K562 (cell line): ENCODE measurements around the gene SEC23A. TPM values are rescaled to one million over a fixed set of nuclear protein-coding genes. Genes with fewer than 3 reads are reported as not detected.
A peak's percentile ranks its signal among the peaks of the same experiment; 100 is the strongest.

Experiments used
- ARNT ChIP-seq, 2 experiments: fragments of 450-650 bp; IDR thresholded peaks; 2 replicates each; pipeline ENCODE4 v1.6.1; 2016; ENCODE audit warnings: mild to moderate bottlenecking in 1 of 2
- BRD9 ChIP-seq: fragments of 450-650 bp; IDR thresholded peaks from 2 replicates; pipeline ENCODE4 v1.6.1; 2018; ENCODE audit warnings: low read depth; ENCODE audit not compliant: partially characterized antibody
- BRF1 ChIP-seq: IDR thresholded peaks from 3 replicates; pipeline ENCODE4 v1.6.1; 2011; ENCODE audit warnings: borderline replicate concordance, mild to moderate bottlenecking; ENCODE audit not compliant: insufficient read length; ENCODE audit errors: extremely low read depth
- CREM ChIP-seq: IDR thresholded peaks from 2 replicates; pipeline ENCODE4 v1.6.1; 2014; ENCODE audit warnings: antibody characterized with exemption, low read depth
- HDGF ChIP-seq: fragments of 450-650 bp; IDR thresholded peaks from 2 replicates; pipeline ENCODE4 v1.6.1; 2016
- HNRNPLL ChIP-seq: fragments of 200-400 bp; formaldehyde crosslinking; IDR thresholded peaks from 2 replicates; pipeline ENCODE4 v1.6.1; 2017; ENCODE audit warnings: low read length, low read depth, mild to moderate bottlenecking; ENCODE audit not compliant: poor library complexity, severe bottlenecking
- HOMEZ ChIP-seq: fragments of 250-450 bp; sonication (Bioruptor Pico); IDR thresholded peaks from 2 replicates; pipeline ENCODE4 v1.4.0; 2020; ENCODE audit warnings: mild to moderate bottlenecking, moderate library complexity
- MTA1 ChIP-seq: fragments of 450-650 bp; IDR thresholded peaks from 2 replicates; pipeline ENCODE4 v1.6.1; 2017; ENCODE audit warnings: borderline replicate concordance
- NFRKB ChIP-seq: fragments of 450-650 bp; IDR thresholded peaks from 2 replicates; pipeline ENCODE4 v1.6.1; 2016; ENCODE audit warnings: low read depth
- NR2C1 ChIP-seq, 2 experiments: fragments of 450-650 bp; IDR thresholded peaks; 2 replicates each; pipeline ENCODE4 v1.6.1; 2017; ENCODE audit warnings: mild to moderate bottlenecking in 2 of 2, antibody characterized with exemption in 1 of 2, inconsistent platforms in 1 of 2, missing compliant biosample characterization in 1 of 2, missing genetic modification characterization in 1 of 2
- PHF8 ChIP-seq: fragments of 200-600 bp; sonication (generic); IDR thresholded peaks from 2 replicates; pipeline ENCODE4 v1.6.1; 2012; ENCODE audit warnings: mixed run types, mild to moderate bottlenecking, inconsistent platforms, low read length, moderate library complexity, borderline replicate concordance
- POLR2H ChIP-seq: IDR thresholded peaks from 2 replicates; pipeline ENCODE4 v1.6.1; 2016; ENCODE audit warnings: missing genetic modification characterization, low read depth, mild to moderate bottlenecking, control low read depth, missing compliant biosample characterization, moderate library complexity
- SOX6 ChIP-seq: fragments of 450-650 bp; IDR thresholded peaks from 2 replicates; pipeline ENCODE4 v1.6.1; 2014; ENCODE audit warnings: mild to moderate bottlenecking
- TRIM24 ChIP-seq, 2 experiments: fragments of 450-650 bp; IDR thresholded peaks; 2 replicates each; pipeline ENCODE4 v1.6.1; 2016
- ZNF668 ChIP-seq: fragments of 250-450 bp; sonication (Bioruptor Pico); IDR thresholded peaks from 2 replicates; pipeline ENCODE4 v1.8.0; 2022; ENCODE audit warnings: mild to moderate bottlenecking, inconsistent platforms
- ZNF785 ChIP-seq: fragments of 250-450 bp; sonication (Bioruptor Pico); IDR thresholded peaks from 2 replicates; pipeline ENCODE4 v1.4.0; 2020; ENCODE audit warnings: mild to moderate bottlenecking
- polyA plus RNA-seq, 8 experiments: library from polyadenylated mRNA; depleted of rRNA in 4 of 8; stranded (reverse) in 5 of 8; unstranded in 3 of 8; fragments of >200 nt; fragmentation: Nextera tagmentation in 2 of 8; fragmentation: Illumina TruSeq in 1 of 8; extraction: Ambion mirVana in 2 of 8; extraction: Trizol in 1 of 8; gene quantifications; 2 replicates each; pipeline versions ENCODE4 v1.2.1 to v1.2.3, GENCODE V29; 2011 to 2014; ENCODE audit warnings: inconsistent platforms in 1 of 8, missing spikeins in 1 of 8
- total RNA-seq, 7 experiments: library from RNA; depleted of rRNA in 6 of 7; stranded (reverse); fragments of >200 nt in 6 of 7; fragmentation: Illumina TruSeq in 2 of 7; extraction: Trizol in 2 of 7; gene quantifications; 2 replicates each; pipeline versions ENCODE4 v1.2.1 to v1.2.3, GENCODE V29; 2011 to 2021; ENCODE audit warnings: low replicate concordance in 1 of 7
- TF ChIP-seq, protein P1 (sequence below): fragments of 250-450 bp; sonication (Bioruptor Pico); IDR thresholded peaks from 2 replicates; pipeline ENCODE4 v1.8.0; 2022; ENCODE audit warnings: inconsistent platforms, mild to moderate bottlenecking, moderate library complexity, borderline replicate concordance
- TF ChIP-seq, protein P2 (sequence below), 2 experiments: fragments of 250-450 bp in 1 of 2; fragments of 450-650 bp in 1 of 2; sonication (Bioruptor Pico) in 1 of 2; IDR thresholded peaks; 2 replicates each; pipeline versions ENCODE4 v1.6.1 to v1.8.0; 2016 to 2021; ENCODE audit warnings: mild to moderate bottlenecking in 2 of 2, moderate library complexity in 2 of 2, missing compliant biosample characterization in 1 of 2, missing genetic modification characterization in 1 of 2
- TF ChIP-seq, protein P3 (sequence below): fragments of 200-800 bp; sonication (Bioruptor generic); IDR thresholded peaks from 2 replicates; pipeline ENCODE4 v1.6.1; 2016; ENCODE audit warnings: missing genetic modification characterization, missing compliant biosample characterization

Gene SEC23A
- total and polyA plus RNA-seq, 9 of the 15 experiments (the other 6 are each of a cell fraction or from before 2014, with no cell fraction given), result 5.5 to 47.0 (median 14.5) TPM

DNA sequence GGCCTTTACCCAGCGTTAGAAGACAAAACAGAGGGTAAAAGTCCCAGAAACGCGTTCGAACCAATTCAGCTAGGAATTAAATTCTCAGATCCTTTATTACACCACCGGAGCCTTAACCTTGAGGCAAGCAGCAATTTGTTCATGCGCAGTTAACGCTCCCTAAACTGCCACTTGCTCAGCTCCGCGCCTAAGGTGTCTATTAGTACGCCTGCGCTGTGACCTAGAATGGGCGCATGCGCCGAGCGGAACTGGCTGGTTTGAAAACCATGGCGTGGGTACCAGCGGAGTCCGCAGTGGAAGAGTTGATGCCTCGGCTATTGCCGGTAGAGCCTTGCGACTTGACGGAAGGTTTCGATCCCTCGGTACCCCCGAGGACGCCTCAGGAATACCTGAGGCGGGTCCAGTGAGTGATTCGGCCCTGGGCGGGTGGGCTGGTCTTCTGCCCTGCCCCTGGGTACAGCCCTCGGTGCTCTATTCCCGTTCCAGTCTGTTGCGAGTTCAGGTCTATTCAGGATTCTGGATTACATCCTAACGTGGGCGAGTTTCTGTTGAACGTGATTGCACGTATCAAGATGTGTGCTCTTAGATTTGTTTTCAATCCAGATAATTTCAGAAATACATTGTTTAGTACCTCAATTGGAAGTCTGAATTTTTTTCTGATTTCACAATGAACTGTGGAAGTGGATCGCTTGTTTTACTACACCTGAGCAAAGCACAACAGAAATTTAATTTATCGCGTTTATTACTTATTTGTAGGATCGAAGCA is 11.2 kb upstream of the SEC23A start, which contains the start of gene GEMIN2 (continued):
- TF ChIP-seq ARNT (IDR thresholded peaks at IDR 0.05) (no peak), ZNF668 (CRISPR knock-in tag) (no peak), PHF8 (peak; percentile 75; the same call in 1 of the 2 replicates), BRF1 (no peak), BRD9 (no peak), HDGF (no peak), NR2C1 (IDR thresholded peaks at IDR 0.05) (peak; percentile 43), NR2C1 (tag; IDR thresholded peaks at IDR 0.05) (peak; percentile 71), HOMEZ (CRISPR knock-in tag) (no peak), POLR2H (tag) (no peak), CREM (0 out of 2 replicates have a peak, but pooled peaks have one; percentile 21), HNRNPLL (peak; percentile 92), ZNF785 (CRISPR knock-in tag) (no peak), NFRKB (no peak), TRIM24 (IDR thresholded peaks at IDR 0.05) (peak in 1 of 2 experiments; percentile 52; a peak in 1 of 4 replicates), SOX6 (no peak), MTA1 (no peak)
- TF ChIP-seq, protein P1, sequence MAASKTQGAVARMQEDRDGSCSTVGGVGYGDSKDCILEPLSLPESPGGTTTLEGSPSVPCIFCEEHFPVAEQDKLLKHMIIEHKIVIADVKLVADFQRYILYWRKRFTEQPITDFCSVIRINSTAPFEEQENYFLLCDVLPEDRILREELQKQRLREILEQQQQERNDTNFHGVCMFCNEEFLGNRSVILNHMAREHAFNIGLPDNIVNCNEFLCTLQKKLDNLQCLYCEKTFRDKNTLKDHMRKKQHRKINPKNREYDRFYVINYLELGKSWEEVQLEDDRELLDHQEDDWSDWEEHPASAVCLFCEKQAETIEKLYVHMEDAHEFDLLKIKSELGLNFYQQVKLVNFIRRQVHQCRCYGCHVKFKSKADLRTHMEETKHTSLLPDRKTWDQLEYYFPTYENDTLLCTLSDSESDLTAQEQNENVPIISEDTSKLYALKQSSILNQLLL, result no peak
- TF ChIP-seq, protein P2, sequence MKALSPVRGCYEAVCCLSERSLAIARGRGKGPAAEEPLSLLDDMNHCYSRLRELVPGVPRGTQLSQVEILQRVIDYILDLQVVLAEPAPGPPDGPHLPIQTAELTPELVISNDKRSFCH (CRISPR knock-in tag; IDR thresholded peaks at IDR 0.05), result no peak
- TF ChIP-seq, protein P2 (tag; IDR thresholded peaks at IDR 0.05), result no peak
- TF ChIP-seq, protein P3, sequence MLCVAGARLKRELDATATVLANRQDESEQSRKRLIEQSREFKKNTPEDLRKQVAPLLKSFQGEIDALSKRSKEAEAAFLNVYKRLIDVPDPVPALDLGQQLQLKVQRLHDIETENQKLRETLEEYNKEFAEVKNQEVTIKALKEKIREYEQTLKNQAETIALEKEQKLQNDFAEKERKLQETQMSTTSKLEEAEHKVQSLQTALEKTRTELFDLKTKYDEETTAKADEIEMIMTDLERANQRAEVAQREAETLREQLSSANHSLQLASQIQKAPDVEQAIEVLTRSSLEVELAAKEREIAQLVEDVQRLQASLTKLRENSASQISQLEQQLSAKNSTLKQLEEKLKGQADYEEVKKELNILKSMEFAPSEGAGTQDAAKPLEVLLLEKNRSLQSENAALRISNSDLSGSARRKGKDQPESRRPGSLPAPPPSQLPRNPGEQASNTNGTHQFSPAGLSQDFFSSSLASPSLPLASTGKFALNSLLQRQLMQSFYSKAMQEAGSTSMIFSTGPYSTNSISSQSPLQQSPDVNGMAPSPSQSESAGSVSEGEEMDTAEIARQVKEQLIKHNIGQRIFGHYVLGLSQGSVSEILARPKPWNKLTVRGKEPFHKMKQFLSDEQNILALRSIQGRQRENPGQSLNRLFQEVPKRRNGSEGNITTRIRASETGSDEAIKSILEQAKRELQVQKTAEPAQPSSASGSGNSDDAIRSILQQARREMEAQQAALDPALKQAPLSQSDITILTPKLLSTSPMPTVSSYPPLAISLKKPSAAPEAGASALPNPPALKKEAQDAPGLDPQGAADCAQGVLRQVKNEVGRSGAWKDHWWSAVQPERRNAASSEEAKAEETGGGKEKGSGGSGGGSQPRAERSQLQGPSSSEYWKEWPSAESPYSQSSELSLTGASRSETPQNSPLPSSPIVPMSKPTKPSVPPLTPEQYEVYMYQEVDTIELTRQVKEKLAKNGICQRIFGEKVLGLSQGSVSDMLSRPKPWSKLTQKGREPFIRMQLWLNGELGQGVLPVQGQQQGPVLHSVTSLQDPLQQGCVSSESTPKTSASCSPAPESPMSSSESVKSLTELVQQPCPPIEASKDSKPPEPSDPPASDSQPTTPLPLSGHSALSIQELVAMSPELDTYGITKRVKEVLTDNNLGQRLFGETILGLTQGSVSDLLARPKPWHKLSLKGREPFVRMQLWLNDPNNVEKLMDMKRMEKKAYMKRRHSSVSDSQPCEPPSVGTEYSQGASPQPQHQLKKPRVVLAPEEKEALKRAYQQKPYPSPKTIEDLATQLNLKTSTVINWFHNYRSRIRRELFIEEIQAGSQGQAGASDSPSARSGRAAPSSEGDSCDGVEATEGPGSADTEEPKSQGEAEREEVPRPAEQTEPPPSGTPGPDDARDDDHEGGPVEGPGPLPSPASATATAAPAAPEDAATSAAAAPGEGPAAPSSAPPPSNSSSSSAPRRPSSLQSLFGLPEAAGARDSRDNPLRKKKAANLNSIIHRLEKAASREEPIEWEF (CRISPR knock-in tag), result no peak
